GM12873 (cell line): ENCODE results near the gene ADAP1.

Source experiments
- CTCF ChIP-seq: IDR thresholded peaks from 2 replicates; pipeline ENCODE4 v1.5.1; 2012; ENCODE audit warnings: low read depth, mild to moderate bottlenecking, moderate library complexity, low read length, control low read depth; ENCODE audit not compliant: insufficient read depth; ENCODE audit errors: missing control alignments

ADAP1 gene

GRCh38 chr7:949021-949934, 5.2 kb downstream of the ADAP1 start:
- no peak for TF ChIP-seq CTCF

- TF ChIP-seq CTCF, result no peak
These were observed 6.9 kb downstream of the ADAP1 start for GRCh38 chr7:947391-948210.

GRCh38 chr7:946256-946996, 8.1 kb downstream of the ADAP1 start:
- TF ChIP-seq CTCF, result no peak

GRCh38 chr7:945556-946255, 8.8 kb downstream of the ADAP1 start:
- no peak for TF ChIP-seq CTCF

- TF ChIP-seq CTCF, result no peak
These were observed 9.3 kb downstream of the ADAP1 start for GRCh38 chr7:945147-945555.

- TF ChIP-seq CTCF, result no peak
These were observed 9.7 kb downstream of the ADAP1 start for GRCh38 chr7:944744-945143.
